ENCODE data around the gene NOLC1.

The NOLC1 gene

GRCh38 chr10:102211615-102212299 is 59.6 kb downstream of the NOLC1 start:
- no peak for FAIRE-seq
